Calu3 (cell line): ENCODE data around the gene TOGARAM2. TPM values are rescaled to one million over a fixed set of nuclear protein-coding genes. Genes with fewer than 3 reads are reported as not detected.

Experiments used
- BruUV-seq: library from RNA; stranded (reverse); fragments of 400-500 nt; replicated peaks from 2 replicates; lab custom pipeline; 2021; lab: Mats Ljungman, UMichigan
- CTCF ChIA-PET: fragments of 300-600 bp; sonication (Branson Sonifier 250); formaldehyde crosslinking; loops from one replicate; lab custom pipeline; 2022; ENCODE audit warnings: antibody characterized with exemption; lab: Charles Lee
- DNase-seq: peaks from one replicate; pipeline ENCODE4 v3.0.0; 2022
- H3K27ac Mint-ChIP-seq: one replicate; pipeline ENCODE4 v1.8.0; 2022; ENCODE audit warnings: mixed read lengths; ENCODE audit not compliant: unreplicated experiment
- H3K27me3 Mint-ChIP-seq: one replicate; pipeline ENCODE4 v1.8.0; 2022; ENCODE audit warnings: mixed read lengths; ENCODE audit not compliant: unreplicated experiment
- H3K36me3 Mint-ChIP-seq: one replicate; pipeline ENCODE4 v1.8.0; 2022; ENCODE audit warnings: mild to moderate bottlenecking, moderate library complexity, mixed read lengths; ENCODE audit not compliant: insufficient read depth, unreplicated experiment
- H3K4me1 Mint-ChIP-seq: one replicate; pipeline ENCODE4 v1.8.0; 2022; ENCODE audit warnings: mild to moderate bottlenecking, low read depth, mixed read lengths; ENCODE audit not compliant: unreplicated experiment
- H3K4me3 Mint-ChIP-seq: one replicate; pipeline ENCODE4 v1.8.0; 2022; ENCODE audit warnings: mild to moderate bottlenecking, low read depth, moderate library complexity, mixed read lengths; ENCODE audit not compliant: unreplicated experiment
- H3K9me3 Mint-ChIP-seq: one replicate; pipeline ENCODE4 v1.8.0; 2022; ENCODE audit warnings: low read depth, mixed read lengths; ENCODE audit not compliant: unreplicated experiment
- CTCF ChIP-seq: fragments of 200-600 bp; IDR thresholded peaks from one replicate; pipeline ENCODE4 v1.8.0; 2022; ENCODE audit warnings: antibody characterized with exemption; ENCODE audit not compliant: unreplicated experiment
- intact Hi-C: fragments of 100-400 bp; cut with micrococcal nuclease; formaldehyde crosslinking; loops from one replicate; pipeline ENCODE4 v1.10.0; 2022; ENCODE audit not compliant: unreplicated experiment
- total RNA-seq: library from RNA; stranded (reverse); gene quantifications from 2 replicates; pipeline ENCODE4 v1.2.3, GENCODE V29; 2022

Gene TOGARAM2
- total RNA-seq, 1 experiment from 2014 or later = 0.85 TPM

- BruUV-seq = no TSS peak
- Mint-ChIP-seq H3K36me3 (no peaks in the 10 kb centered on the region), H3K27me3 (peaks cover 11% of the 10 kb centered on the region), H3K27ac (no peak overlapping the region), H3K9me3 (no peaks in the 10 kb centered on the region), H3K4me3 (no peak overlapping the region), H3K4me1 (peaks cover 9% of the 10 kb centered on the region)
- CTCF ChIA-PET = interaction anchor here (0.5 to 1.5 kb wide), 6 partner anchors 11 to 48 kb away, joined by 3 to 8 read pairs (median 3); partner anchors contain the start of gene TOGARAM2
- no peak for TF ChIP-seq CTCF
- DNase-seq = no peak
- intact Hi-C loops = no loop called here
These were observed 31.1 kb downstream of the TOGARAM2 start for GRCh38 chr2:29012211-29012681.

GRCh38 chr2:29013057-29013780 lies 32.1 kb downstream of the TOGARAM2 start:
- H3K4me1 Mint-ChIP-seq = peaks cover 9% of the 10 kb centered on the region
- BruUV-seq = no TSS peak
- no peak overlapping the region for H3K4me3 Mint-ChIP-seq
- no peaks in the 10 kb centered on the region for H3K9me3 Mint-ChIP-seq
- no peaks in the 10 kb centered on the region for H3K36me3 Mint-ChIP-seq
- no peak overlapping the region for H3K27ac Mint-ChIP-seq
- intact Hi-C loops = loop anchor here (1.0 kb wide), 1 partner anchor 55 kb away; no protein-coding TSS in a partner anchor
- no peak for DNase-seq
- peaks cover 11% of the 10 kb centered on the region for H3K27me3 Mint-ChIP-seq
- no peak for TF ChIP-seq CTCF
- CTCF ChIA-PET = interaction anchor here (0.5 to 1.3 kb wide), 3 partner anchors 12 to 32 kb away, joined by 3 to 5 read pairs (median 3); partner anchors contain the start of gene TOGARAM2

- Mint-ChIP-seq H3K9me3 (no peaks in the 10 kb centered on the region), H3K4me3 (no peak overlapping the region), H3K27ac (no peak overlapping the region), H3K27me3 (peaks cover 11% of the 10 kb centered on the region), H3K36me3 (no peaks in the 10 kb centered on the region), H3K4me1 (peaks cover 9% of the 10 kb centered on the region)
- no peak for DNase-seq
- TF ChIP-seq CTCF = no peak
- CTCF ChIA-PET = interaction anchor here (0.5 to 1.2 kb wide), 2 partner anchors 14 to 393 kb away, joined by 3 read pairs; no protein-coding TSS in a partner anchor
- intact Hi-C loops = no loop called here
- BruUV-seq = no TSS peak
These were observed 33.2 kb downstream of the TOGARAM2 start for GRCh38 chr2:29014331-29014730.

GRCh38 chr2:29014811-29015421 lies 33.8 kb downstream of the TOGARAM2 start:
- intact Hi-C loops = no loop called here
- H3K4me3 Mint-ChIP-seq = no peak overlapping the region
- no peak for DNase-seq
- BruUV-seq = no TSS peak
- no peaks in the 10 kb centered on the region for H3K36me3 Mint-ChIP-seq
- no peak overlapping the region for H3K27ac Mint-ChIP-seq
- no peaks in the 10 kb centered on the region for H3K9me3 Mint-ChIP-seq
- no peak for TF ChIP-seq CTCF
- CTCF ChIA-PET = interaction anchor here (0.5 to 1.2 kb wide), 2 partner anchors 13 to 393 kb away, joined by 3 read pairs; no protein-coding TSS in a partner anchor
- H3K4me1 Mint-ChIP-seq = peaks cover 9% of the 10 kb centered on the region
- H3K27me3 Mint-ChIP-seq = peaks cover 17% of the 10 kb centered on the region
